Measurements from ENCODE around the gene PPP1R14C.

PPP1R14C gene

GRCh38 chr6:150112233-150112632, 30.6 kb upstream of the PPP1R14C start:
- ATAC-seq, result no peak
- TF ChIP-seq OSR1 (CRISPR knock-in tag; IDR thresholded peaks at IDR 0.05), result no peak
- TF ChIP-seq, protein P1, sequence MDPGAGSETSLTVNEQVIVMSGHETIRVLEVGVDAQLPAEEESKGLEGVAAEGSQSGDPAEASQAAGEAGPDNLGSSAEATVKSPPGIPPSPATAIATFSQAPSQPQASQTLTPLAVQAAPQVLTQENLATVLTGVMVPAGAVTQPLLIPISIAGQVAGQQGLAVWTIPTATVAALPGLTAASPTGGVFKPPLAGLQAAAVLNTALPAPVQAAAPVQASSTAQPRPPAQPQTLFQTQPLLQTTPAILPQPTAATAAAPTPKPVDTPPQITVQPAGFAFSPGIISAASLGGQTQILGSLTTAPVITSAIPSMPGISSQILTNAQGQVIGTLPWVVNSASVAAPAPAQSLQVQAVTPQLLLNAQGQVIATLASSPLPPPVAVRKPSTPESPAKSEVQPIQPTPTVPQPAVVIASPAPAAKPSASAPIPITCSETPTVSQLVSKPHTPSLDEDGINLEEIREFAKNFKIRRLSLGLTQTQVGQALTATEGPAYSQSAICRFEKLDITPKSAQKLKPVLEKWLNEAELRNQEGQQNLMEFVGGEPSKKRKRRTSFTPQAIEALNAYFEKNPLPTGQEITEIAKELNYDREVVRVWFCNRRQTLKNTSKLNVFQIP (CRISPR knock-in tag; IDR thresholded peaks at IDR 0.05; ENCODE audit: borderline replicate concordance, low read depth), result no peak
- no peak for TF ChIP-seq BACH2 (CRISPR knock-in tag; IDR thresholded peaks at IDR 0.05; ENCODE audit: borderline replicate concordance)
- TF ChIP-seq, protein P2, sequence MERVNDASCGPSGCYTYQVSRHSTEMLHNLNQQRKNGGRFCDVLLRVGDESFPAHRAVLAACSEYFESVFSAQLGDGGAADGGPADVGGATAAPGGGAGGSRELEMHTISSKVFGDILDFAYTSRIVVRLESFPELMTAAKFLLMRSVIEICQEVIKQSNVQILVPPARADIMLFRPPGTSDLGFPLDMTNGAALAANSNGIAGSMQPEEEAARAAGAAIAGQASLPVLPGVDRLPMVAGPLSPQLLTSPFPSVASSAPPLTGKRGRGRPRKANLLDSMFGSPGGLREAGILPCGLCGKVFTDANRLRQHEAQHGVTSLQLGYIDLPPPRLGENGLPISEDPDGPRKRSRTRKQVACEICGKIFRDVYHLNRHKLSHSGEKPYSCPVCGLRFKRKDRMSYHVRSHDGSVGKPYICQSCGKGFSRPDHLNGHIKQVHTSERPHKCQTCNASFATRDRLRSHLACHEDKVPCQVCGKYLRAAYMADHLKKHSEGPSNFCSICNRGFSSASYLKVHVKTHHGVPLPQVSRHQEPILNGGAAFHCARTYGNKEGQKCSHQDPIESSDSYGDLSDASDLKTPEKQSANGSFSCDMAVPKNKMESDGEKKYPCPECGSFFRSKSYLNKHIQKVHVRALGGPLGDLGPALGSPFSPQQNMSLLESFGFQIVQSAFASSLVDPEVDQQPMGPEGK (CRISPR knock-in tag; IDR thresholded peaks at IDR 0.05; ENCODE audit: borderline replicate concordance), result no peak
- no peak for TF ChIP-seq TOX (CRISPR knock-in tag; IDR thresholded peaks at IDR 0.05; ENCODE audit: borderline replicate concordance)
- TF ChIP-seq GLIS3 (CRISPR knock-in tag; IDR thresholded peaks at IDR 0.05), result no peak
- TF ChIP-seq ZFP30 (CRISPR knock-in tag; IDR thresholded peaks at IDR 0.05), result no peak
- TF ChIP-seq ZFP3 (CRISPR knock-in tag; IDR thresholded peaks at IDR 0.05), result no peak
- TF ChIP-seq ZNF565 (CRISPR knock-in tag; conservative IDR thresholded peaks at IDR 0.05; ENCODE audit: low read depth), result no peak
- no peak for TF ChIP-seq SNAI2 (CRISPR knock-in tag; IDR thresholded peaks at IDR 0.05)
- TF ChIP-seq, protein P3, sequence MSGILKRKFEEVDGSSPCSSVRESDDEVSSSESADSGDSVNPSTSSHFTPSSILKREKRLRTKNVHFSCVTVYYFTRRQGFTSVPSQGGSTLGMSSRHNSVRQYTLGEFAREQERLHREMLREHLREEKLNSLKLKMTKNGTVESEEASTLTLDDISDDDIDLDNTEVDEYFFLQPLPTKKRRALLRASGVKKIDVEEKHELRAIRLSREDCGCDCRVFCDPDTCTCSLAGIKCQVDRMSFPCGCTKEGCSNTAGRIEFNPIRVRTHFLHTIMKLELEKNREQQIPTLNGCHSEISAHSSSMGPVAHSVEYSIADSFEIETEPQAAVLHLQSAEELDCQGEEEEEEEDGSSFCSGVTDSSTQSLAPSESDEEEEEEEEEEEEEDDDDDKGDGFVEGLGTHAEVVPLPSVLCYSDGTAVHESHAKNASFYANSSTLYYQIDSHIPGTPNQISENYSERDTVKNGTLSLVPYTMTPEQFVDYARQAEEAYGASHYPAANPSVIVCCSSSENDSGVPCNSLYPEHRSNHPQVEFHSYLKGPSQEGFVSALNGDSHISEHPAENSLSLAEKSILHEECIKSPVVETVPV (CRISPR knock-in tag; IDR thresholded peaks at IDR 0.05), result no peak
- TF ChIP-seq RARB (CRISPR knock-in tag; IDR thresholded peaks at IDR 0.05), result no peak
- TF ChIP-seq PPARA (CRISPR knock-in tag; IDR thresholded peaks at IDR 0.05; ENCODE audit: borderline replicate concordance), result no peak
- no peak for TF ChIP-seq CSDC2 (CRISPR knock-in tag; IDR thresholded peaks at IDR 0.05)
- TF ChIP-seq ESRRG (CRISPR knock-in tag; IDR thresholded peaks at IDR 0.05), result no peak
- TF ChIP-seq TCF4 (CRISPR knock-in tag; IDR thresholded peaks at IDR 0.05; ENCODE audit: borderline replicate concordance), result no peak
- TF ChIP-seq CREB5 (CRISPR knock-in tag; IDR thresholded peaks at IDR 0.05; ENCODE audit: low read depth), result no peak
- TF ChIP-seq ZNF8 (CRISPR knock-in tag; IDR thresholded peaks at IDR 0.05), result no peak
- TF ChIP-seq ZC3H10 (CRISPR knock-in tag; IDR thresholded peaks at IDR 0.05), result no peak
- no peak for TF ChIP-seq ARNTL (CRISPR knock-in tag; IDR thresholded peaks at IDR 0.05; ENCODE audit: borderline replicate concordance, low read depth)

GRCh38 chr6:150115769-150116168, 27.1 kb upstream of the PPP1R14C start:
- no peak for ATAC-seq

DNA sequence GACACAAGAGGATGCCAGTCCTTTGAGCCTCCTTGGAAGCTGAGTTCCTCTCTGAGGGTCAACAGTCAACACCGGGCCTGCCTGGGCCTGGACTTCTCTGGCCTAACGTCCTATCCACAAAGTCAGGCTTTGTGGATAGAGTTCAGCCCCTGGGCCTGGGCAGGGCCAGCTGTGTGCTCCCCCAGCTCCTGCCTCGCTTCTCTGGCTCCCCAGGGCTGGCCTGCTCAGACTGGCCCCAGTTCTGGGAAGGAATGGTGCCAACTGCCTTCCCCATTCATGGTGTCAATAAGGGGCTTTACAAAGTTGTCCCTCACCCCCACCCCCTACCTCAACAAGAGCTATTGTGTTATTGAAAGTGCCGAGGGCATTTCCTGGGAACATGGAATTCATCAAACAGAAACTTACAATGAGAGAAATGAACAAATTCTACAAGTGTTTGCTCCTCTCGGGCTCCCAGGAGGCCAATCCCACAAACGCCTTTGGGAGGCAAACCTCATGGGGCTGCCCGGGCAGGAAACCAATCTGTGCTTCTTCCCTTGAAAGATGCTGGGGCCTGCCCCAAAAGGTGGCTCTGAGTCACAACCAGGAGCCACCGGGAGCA, 26.5 kb upstream of the PPP1R14C start:
- ATAC-seq, result no peak
- TF ChIP-seq, protein P3 (CRISPR knock-in tag; IDR thresholded peaks at IDR 0.05), result no peak
- TF ChIP-seq BACH2 (CRISPR knock-in tag; IDR thresholded peaks at IDR 0.05; ENCODE audit: borderline replicate concordance) (no peak), ZNF70 (CRISPR knock-in tag; IDR thresholded peaks at IDR 0.05) (no peak), ZNF8 (CRISPR knock-in tag; IDR thresholded peaks at IDR 0.05) (no peak), GLIS3 (CRISPR knock-in tag; IDR thresholded peaks at IDR 0.05) (no peak), ARNTL (CRISPR knock-in tag; IDR thresholded peaks at IDR 0.05; ENCODE audit: borderline replicate concordance, low read depth) (no peak)
- TF ChIP-seq, protein P2 (CRISPR knock-in tag; IDR thresholded peaks at IDR 0.05; ENCODE audit: borderline replicate concordance), result no peak
- TF ChIP-seq, protein P4, sequence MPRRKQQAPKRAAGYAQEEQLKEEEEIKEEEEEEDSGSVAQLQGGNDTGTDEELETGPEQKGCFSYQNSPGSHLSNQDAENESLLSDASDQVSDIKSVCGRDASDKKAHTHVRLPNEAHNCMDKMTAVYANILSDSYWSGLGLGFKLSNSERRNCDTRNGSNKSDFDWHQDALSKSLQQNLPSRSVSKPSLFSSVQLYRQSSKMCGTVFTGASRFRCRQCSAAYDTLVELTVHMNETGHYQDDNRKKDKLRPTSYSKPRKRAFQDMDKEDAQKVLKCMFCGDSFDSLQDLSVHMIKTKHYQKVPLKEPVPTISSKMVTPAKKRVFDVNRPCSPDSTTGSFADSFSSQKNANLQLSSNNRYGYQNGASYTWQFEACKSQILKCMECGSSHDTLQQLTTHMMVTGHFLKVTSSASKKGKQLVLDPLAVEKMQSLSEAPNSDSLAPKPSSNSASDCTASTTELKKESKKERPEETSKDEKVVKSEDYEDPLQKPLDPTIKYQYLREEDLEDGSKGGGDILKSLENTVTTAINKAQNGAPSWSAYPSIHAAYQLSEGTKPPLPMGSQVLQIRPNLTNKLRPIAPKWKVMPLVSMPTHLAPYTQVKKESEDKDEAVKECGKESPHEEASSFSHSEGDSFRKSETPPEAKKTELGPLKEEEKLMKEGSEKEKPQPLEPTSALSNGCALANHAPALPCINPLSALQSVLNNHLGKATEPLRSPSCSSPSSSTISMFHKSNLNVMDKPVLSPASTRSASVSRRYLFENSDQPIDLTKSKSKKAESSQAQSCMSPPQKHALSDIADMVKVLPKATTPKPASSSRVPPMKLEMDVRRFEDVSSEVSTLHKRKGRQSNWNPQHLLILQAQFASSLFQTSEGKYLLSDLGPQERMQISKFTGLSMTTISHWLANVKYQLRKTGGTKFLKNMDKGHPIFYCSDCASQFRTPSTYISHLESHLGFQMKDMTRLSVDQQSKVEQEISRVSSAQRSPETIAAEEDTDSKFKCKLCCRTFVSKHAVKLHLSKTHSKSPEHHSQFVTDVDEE (CRISPR knock-in tag; IDR thresholded peaks at IDR 0.05), result no peak

More at GRCh38 chr6:150115769-150116168, 27.1 kb upstream of the PPP1R14C start:
- TF ChIP-seq CREB5 (CRISPR knock-in tag; IDR thresholded peaks at IDR 0.05; ENCODE audit: low read depth), result no peak
